GM23338 (cell line): ENCODE measurements around the gene APRT. TPM values are rescaled to one million over a fixed set of nuclear protein-coding genes. Genes with fewer than 3 reads are reported as not detected.

Source experiments
- ATAC-seq: fragments of 200-7000 bp; cut with Tn5 transposase; 3 replicates; pipeline ENCODE4 v1.9.1; 2020
- DNase-seq: peaks from one replicate; pipeline ENCODE4 v3.0.0-alpha.2; 2015; ENCODE audit warnings: low spot score
- H2AFZ ChIP-seq: fragments of 200-600 bp; sonication (generic); 2 replicates; pipeline ENCODE4 v1.8.0; 2016; ENCODE audit warnings: antibody characterized with exemption, mild to moderate bottlenecking, moderate library complexity
- H3F3A ChIP-seq: fragments of 200-600 bp; sonication (generic); replicated peaks from 2 replicates; pipeline ENCODE4 v1.8.0; 2017; ENCODE audit warnings: antibody characterized with exemption, mixed run types, low read depth
- H3K27ac ChIP-seq: fragments of 200-600 bp; sonication (generic); 2 replicates; pipeline ENCODE4 v1.6.1; 2016; ENCODE audit warnings: low read depth
- H3K27me3 ChIP-seq: fragments of 200-600 bp; sonication (generic); 2 replicates; pipeline ENCODE4 v1.8.0; 2016; ENCODE audit warnings: mild to moderate bottlenecking, mixed run types, moderate library complexity; ENCODE audit not compliant: insufficient read depth
- H3K36me3 ChIP-seq: fragments of 200-600 bp; sonication (generic); 2 replicates; pipeline ENCODE4 v1.8.0; 2016; ENCODE audit warnings: mild to moderate bottlenecking; ENCODE audit not compliant: insufficient read depth
- H3K4me1 ChIP-seq: fragments of 200-600 bp; sonication (generic); 2 replicates; pipeline ENCODE4 v1.8.0; 2016; ENCODE audit warnings: mild to moderate bottlenecking, moderate library complexity; ENCODE audit not compliant: insufficient read depth
- H3K4me2 ChIP-seq: fragments of 200-600 bp; sonication (generic); 2 replicates; pipeline ENCODE4 v1.7.1; 2017; ENCODE audit warnings: mixed run types
- H3K4me3 ChIP-seq: fragments of 200-600 bp; sonication (generic); 2 replicates; pipeline ENCODE4 v1.6.1; 2016; ENCODE audit warnings: mixed run types
- H3K79me2 ChIP-seq: fragments of 200-600 bp; sonication (generic); replicated peaks from 2 replicates; pipeline ENCODE4 v1.8.0; 2017; ENCODE audit warnings: mild to moderate bottlenecking; ENCODE audit not compliant: insufficient read depth
- H3K9me2 ChIP-seq: fragments of 200-600 bp; sonication (generic); 2 replicates; pipeline ENCODE4 v1.8.0; 2017; ENCODE audit not compliant: insufficient read depth
- H4K20me1 ChIP-seq: fragments of 200-600 bp; sonication (generic); replicated peaks from 2 replicates; pipeline ENCODE4 v1.8.0; 2017; ENCODE audit warnings: mild to moderate bottlenecking; ENCODE audit not compliant: insufficient read depth
- H3K27ac Mint-ChIP-seq: 2 replicates; pipeline ENCODE4 v1.8.0; 2020; ENCODE audit warnings: inconsistent platforms, mild to moderate bottlenecking, moderate library complexity, mixed read lengths
- H3K27me3 Mint-ChIP-seq: 3 replicates; pipeline ENCODE4 v1.8.0; 2022; ENCODE audit warnings: low read depth, mild to moderate bottlenecking, moderate library complexity, mixed read lengths, inconsistent platforms; ENCODE audit not compliant: insufficient read depth, poor library complexity
- H3K36me3 Mint-ChIP-seq: 3 replicates; pipeline ENCODE4 v1.8.0; 2021; ENCODE audit warnings: low read depth, mild to moderate bottlenecking, inconsistent platforms, moderate library complexity, mixed read lengths
- H3K4me1 Mint-ChIP-seq: 3 replicates; pipeline ENCODE4 v1.8.0; 2020; ENCODE audit warnings: mild to moderate bottlenecking, inconsistent platforms, mixed read lengths
- H3K4me3 Mint-ChIP-seq: 3 replicates; pipeline ENCODE4 v1.8.0; 2021; ENCODE audit warnings: moderate library complexity, mild to moderate bottlenecking, inconsistent platforms, mixed read lengths
- H3K9me3 Mint-ChIP-seq: 3 replicates; pipeline ENCODE4 v1.8.0; 2020; ENCODE audit warnings: moderate library complexity, mild to moderate bottlenecking, inconsistent platforms, mixed read lengths
- JUNB ChIP-seq: IDR thresholded peaks from one replicate; pipeline ENCODE4 v1.6.1; 2016; ENCODE audit warnings: antibody characterized with exemption; ENCODE audit not compliant: unreplicated experiment
- NANOG ChIP-seq: IDR thresholded peaks from 2 replicates; pipeline ENCODE4 v1.6.1; 2016; ENCODE audit warnings: antibody characterized with exemption, borderline replicate concordance
- STAT1 ChIP-seq: IDR thresholded peaks from one replicate; pipeline ENCODE4 v1.6.1; 2016; ENCODE audit warnings: antibody characterized with exemption; ENCODE audit not compliant: unreplicated experiment
- ZNF114 ChIP-seq: fragments of 250-450 bp; sonication (Bioruptor Pico); IDR thresholded peaks from 2 replicates; pipeline ENCODE4 v1.5.0; 2020; ENCODE audit warnings: mild to moderate bottlenecking, moderate library complexity
- ZNF331 ChIP-seq: fragments of 250-450 bp; sonication (Bioruptor Pico); IDR thresholded peaks from 2 replicates; pipeline ENCODE4 v1.5.0; 2020; ENCODE audit warnings: low read depth, mild to moderate bottlenecking, moderate library complexity
- polyA plus RNA-seq: library from polyadenylated mRNA; unstranded; fragments of >200 nt; fragmentation: Nextera tagmentation; extraction: Ambion mirVana; gene quantifications from 2 replicates; pipeline ENCODE4 v1.2.1, GENCODE V29; 2016
- total RNA-seq: library from RNA; depleted of rRNA; stranded (reverse); fragments of >200 nt; shearing (Covaris generic); gene quantifications from 2 replicates; pipeline ENCODE4 v1.2.3, GENCODE V29; 2014
- TF ChIP-seq, protein P1 (sequence below): IDR thresholded peaks from 2 replicates; pipeline ENCODE4 v1.6.1; 2016; ENCODE audit warnings: antibody characterized with exemption
- TF ChIP-seq, protein P2 (sequence below): IDR thresholded peaks from one replicate; pipeline ENCODE4 v1.6.1; 2018; ENCODE audit warnings: antibody characterized with exemption; ENCODE audit not compliant: unreplicated experiment
- TF ChIP-seq, protein P3 (sequence below): fragments of 250-450 bp; sonication (Bioruptor Pico); IDR thresholded peaks from 2 replicates; pipeline ENCODE4 v1.5.0; 2020; ENCODE audit warnings: mild to moderate bottlenecking, moderate library complexity
- TF ChIP-seq, protein P4 (sequence below), 2 experiments: fragments of 200-600 bp in 1 of 2; sonication (generic) in 1 of 2; conservative IDR thresholded peaks; 2 replicates each; pipeline versions ENCODE4 v1.5.1 to v1.6.1; 2016 to 2017; ENCODE audit warnings: antibody characterized with exemption in 2 of 2, low read depth in 2 of 2, mild to moderate bottlenecking in 2 of 2, moderate library complexity in 1 of 2

Gene APRT
- total and polyA plus RNA-seq, 2 experiments from 2014 or later: 250 to 522 TPM

DNA sequence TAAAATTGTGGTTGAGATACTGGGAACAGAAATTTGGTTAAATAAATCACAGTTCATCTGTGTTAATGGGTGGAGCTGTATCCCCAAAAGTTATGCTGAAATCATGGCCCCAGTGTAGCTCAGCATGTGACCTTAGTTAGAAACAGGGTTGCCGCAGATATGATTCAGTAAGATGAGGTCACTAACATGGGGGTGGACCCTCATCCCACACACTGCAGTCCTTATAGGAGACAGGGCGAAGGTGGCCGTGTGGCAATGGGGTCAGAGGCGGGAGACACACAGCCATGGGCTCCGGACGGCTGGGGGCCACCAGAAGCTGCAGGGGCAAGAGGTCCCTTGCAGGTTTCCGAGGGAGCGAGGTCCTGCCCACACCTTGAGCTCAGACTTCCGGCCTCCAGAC lies 34.4 kb upstream of the APRT start:
- Histone ChIP-seq H3K27ac (no peak overlapping the region), H3K4me1 (no peaks in the 10 kb centered on the region), H3K36me3 (no peaks in the 10 kb centered on the region), H3K4me2 (no peak overlapping the region), H2AFZ (no peak overlapping the region), H3K4me3 (no peak overlapping the region), H3K79me2 (no peaks in the 10 kb centered on the region), H3K9me2 (no peaks in the 10 kb centered on the region), H3F3A (no peaks in the 10 kb centered on the region), H3K27me3 (no peaks in the 10 kb centered on the region), H4K20me1 (no peaks in the 10 kb centered on the region)
- no peak overlapping the region for H3K4me3 Mint-ChIP-seq
- no peaks in the 10 kb centered on the region for H3K9me3 Mint-ChIP-seq
- no peak overlapping the region for H3K27ac Mint-ChIP-seq
- peaks cover 9% of the 10 kb centered on the region; the same call in 2 of the 3 replicates for H3K36me3 Mint-ChIP-seq
- 0 out of 3 replicates have a peak, but pooled peaks cover 3% of the 10 kb centered on the region for H3K4me1 Mint-ChIP-seq
- ATAC-seq: no peak
- no peak for DNase-seq
- H3K27me3 Mint-ChIP-seq: peaks cover 10% of the 10 kb centered on the region
- TF ChIP-seq JUNB (no peak), STAT1 (no peak), NANOG (no peak), ZNF114 (CRISPR knock-in tag) (no peak), ZNF331 (CRISPR knock-in tag) (no peak)
- TF ChIP-seq, protein P1, sequence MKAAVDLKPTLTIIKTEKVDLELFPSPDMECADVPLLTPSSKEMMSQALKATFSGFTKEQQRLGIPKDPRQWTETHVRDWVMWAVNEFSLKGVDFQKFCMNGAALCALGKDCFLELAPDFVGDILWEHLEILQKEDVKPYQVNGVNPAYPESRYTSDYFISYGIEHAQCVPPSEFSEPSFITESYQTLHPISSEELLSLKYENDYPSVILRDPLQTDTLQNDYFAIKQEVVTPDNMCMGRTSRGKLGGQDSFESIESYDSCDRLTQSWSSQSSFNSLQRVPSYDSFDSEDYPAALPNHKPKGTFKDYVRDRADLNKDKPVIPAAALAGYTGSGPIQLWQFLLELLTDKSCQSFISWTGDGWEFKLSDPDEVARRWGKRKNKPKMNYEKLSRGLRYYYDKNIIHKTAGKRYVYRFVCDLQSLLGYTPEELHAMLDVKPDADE: no peak
- TF ChIP-seq, protein P2, sequence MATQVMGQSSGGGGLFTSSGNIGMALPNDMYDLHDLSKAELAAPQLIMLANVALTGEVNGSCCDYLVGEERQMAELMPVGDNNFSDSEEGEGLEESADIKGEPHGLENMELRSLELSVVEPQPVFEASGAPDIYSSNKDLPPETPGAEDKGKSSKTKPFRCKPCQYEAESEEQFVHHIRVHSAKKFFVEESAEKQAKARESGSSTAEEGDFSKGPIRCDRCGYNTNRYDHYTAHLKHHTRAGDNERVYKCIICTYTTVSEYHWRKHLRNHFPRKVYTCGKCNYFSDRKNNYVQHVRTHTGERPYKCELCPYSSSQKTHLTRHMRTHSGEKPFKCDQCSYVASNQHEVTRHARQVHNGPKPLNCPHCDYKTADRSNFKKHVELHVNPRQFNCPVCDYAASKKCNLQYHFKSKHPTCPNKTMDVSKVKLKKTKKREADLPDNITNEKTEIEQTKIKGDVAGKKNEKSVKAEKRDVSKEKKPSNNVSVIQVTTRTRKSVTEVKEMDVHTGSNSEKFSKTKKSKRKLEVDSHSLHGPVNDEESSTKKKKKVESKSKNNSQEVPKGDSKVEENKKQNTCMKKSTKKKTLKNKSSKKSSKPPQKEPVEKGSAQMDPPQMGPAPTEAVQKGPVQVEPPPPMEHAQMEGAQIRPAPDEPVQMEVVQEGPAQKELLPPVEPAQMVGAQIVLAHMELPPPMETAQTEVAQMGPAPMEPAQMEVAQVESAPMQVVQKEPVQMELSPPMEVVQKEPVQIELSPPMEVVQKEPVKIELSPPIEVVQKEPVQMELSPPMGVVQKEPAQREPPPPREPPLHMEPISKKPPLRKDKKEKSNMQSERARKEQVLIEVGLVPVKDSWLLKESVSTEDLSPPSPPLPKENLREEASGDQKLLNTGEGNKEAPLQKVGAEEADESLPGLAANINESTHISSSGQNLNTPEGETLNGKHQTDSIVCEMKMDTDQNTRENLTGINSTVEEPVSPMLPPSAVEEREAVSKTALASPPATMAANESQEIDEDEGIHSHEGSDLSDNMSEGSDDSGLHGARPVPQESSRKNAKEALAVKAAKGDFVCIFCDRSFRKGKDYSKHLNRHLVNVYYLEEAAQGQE: no peak
- TF ChIP-seq, protein P3, sequence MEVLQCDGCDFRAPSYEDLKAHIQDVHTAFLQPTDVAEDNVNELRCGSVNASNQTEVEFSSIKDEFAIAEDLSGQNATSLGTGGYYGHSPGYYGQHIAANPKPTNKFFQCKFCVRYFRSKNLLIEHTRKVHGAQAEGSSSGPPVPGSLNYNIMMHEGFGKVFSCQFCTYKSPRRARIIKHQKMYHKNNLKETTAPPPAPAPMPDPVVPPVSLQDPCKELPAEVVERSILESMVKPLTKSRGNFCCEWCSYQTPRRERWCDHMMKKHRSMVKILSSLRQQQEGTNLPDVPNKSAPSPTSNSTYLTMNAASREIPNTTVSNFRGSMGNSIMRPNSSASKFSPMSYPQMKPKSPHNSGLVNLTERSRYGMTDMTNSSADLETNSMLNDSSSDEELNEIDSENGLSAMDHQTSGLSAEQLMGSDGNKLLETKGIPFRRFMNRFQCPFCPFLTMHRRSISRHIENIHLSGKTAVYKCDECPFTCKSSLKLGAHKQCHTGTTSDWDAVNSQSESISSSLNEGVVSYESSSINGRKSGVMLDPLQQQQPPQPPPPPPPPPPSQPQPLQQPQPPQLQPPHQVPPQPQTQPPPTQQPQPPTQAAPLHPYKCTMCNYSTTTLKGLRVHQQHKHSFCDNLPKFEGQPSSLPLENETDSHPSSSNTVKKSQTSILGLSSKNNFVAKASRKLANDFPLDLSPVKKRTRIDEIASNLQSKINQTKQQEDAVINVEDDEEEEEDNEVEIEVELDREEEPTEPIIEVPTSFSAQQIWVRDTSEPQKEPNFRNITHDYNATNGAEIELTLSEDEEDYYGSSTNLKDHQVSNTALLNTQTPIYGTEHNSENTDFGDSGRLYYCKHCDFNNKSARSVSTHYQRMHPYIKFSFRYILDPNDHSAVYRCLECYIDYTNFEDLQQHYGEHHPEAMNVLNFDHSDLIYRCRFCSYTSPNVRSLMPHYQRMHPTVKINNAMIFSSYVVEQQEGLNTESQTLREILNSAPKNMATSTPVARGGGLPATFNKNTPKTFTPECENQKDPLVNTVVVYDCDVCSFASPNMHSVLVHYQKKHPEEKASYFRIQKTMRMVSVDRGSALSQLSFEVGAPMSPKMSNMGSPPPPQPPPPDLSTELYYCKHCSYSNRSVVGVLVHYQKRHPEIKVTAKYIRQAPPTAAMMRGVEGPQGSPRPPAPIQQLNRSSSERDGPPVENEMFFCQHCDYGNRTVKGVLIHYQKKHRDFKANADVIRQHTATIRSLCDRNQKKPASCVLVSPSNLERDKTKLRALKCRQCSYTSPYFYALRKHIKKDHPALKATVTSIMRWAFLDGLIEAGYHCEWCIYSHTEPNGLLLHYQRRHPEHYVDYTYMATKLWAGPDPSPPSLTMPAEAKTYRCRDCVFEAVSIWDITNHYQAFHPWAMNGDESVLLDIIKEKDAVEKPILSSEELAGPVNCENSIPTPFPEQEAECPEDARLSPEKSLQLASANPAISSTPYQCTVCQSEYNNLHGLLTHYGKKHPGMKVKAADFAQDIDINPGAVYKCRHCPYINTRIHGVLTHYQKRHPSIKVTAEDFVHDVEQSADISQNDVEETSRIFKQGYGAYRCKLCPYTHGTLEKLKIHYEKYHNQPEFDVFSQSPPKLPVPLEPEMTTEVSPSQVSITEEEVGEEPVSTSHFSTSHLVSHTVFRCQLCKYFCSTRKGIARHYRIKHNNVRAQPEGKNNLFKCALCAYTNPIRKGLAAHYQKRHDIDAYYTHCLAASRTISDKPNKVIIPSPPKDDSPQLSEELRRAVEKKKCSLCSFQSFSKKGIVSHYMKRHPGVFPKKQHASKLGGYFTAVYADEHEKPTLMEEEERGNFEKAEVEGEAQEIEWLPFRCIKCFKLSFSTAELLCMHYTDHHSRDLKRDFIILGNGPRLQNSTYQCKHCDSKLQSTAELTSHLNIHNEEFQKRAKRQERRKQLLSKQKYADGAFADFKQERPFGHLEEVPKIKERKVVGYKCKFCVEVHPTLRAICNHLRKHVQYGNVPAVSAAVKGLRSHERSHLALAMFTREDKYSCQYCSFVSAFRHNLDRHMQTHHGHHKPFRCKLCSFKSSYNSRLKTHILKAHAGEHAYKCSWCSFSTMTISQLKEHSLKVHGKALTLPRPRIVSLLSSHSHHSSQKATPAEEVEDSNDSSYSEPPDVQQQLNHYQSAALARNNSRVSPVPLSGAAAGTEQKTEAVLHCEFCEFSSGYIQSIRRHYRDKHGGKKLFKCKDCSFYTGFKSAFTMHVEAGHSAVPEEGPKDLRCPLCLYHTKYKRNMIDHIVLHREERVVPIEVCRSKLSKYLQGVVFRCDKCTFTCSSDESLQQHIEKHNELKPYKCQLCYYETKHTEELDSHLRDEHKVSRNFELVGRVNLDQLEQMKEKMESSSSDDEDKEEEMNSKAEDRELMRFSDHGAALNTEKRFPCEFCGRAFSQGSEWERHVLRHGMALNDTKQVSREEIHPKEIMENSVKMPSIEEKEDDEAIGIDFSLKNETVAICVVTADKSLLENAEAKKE (CRISPR knock-in tag): no peak
- TF ChIP-seq, protein P4, sequence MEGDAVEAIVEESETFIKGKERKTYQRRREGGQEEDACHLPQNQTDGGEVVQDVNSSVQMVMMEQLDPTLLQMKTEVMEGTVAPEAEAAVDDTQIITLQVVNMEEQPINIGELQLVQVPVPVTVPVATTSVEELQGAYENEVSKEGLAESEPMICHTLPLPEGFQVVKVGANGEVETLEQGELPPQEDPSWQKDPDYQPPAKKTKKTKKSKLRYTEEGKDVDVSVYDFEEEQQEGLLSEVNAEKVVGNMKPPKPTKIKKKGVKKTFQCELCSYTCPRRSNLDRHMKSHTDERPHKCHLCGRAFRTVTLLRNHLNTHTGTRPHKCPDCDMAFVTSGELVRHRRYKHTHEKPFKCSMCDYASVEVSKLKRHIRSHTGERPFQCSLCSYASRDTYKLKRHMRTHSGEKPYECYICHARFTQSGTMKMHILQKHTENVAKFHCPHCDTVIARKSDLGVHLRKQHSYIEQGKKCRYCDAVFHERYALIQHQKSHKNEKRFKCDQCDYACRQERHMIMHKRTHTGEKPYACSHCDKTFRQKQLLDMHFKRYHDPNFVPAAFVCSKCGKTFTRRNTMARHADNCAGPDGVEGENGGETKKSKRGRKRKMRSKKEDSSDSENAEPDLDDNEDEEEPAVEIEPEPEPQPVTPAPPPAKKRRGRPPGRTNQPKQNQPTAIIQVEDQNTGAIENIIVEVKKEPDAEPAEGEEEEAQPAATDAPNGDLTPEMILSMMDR (conservative IDR thresholded peaks at IDR 0.05; ENCODE audit: low read depth in 2 of 2): no peak
